Transverse colon (tissue), 4 donors: ENCODE data around the gene IDH1. TPM values are rescaled to one million over a fixed set of nuclear protein-coding genes. Genes with fewer than 3 reads are reported as not detected.
A peak's percentile ranks its signal among the peaks of the same experiment; 100 is the strongest.

Experiments used
- DNase-seq: peaks from one replicate; pipeline ENCODE4 v3.0.0-alpha.2; 2019
- H3K27ac ChIP-seq, 4 donors: fragments of 200-600 bp; sonication (generic); 2 replicates each; pipeline ENCODE4 v1.5.1; 2016 to 2018; ENCODE audit warnings: inconsistent platforms in 4 of 4
- H3K27me3 ChIP-seq: fragments of 200-600 bp; sonication (generic); 2 replicates; pipeline ENCODE4 v1.5.1; 2017; ENCODE audit warnings: inconsistent platforms
- H3K36me3 ChIP-seq, 4 donors: fragments of 200-600 bp; sonication (generic); 2 replicates each; pipeline ENCODE4 v1.5.1; 2017 to 2019; ENCODE audit warnings: inconsistent platforms in 4 of 4
- H3K4me1 ChIP-seq, 4 donors: fragments of 200-600 bp; sonication (generic); 2 replicates each; pipeline ENCODE4 v1.5.1; 2017 to 2020; ENCODE audit warnings: inconsistent platforms in 4 of 4
- H3K4me3 ChIP-seq, 4 donors: fragments of 200-600 bp; sonication (generic); 1 replicate in 1 of 4; 2 replicates in 3 of 4; pipeline versions ENCODE4 v1.5.1 to v1.6.1; 2017 to 2019; ENCODE audit warnings: inconsistent platforms in 4 of 4
- H3K9me3 ChIP-seq, 2 donors: fragments of 200-600 bp; sonication (generic); 2 replicates each; pipeline ENCODE4 v1.5.1; 2017 to 2019; ENCODE audit warnings: inconsistent platforms in 2 of 2
- CTCF ChIP-seq, 5 experiments: fragments of 200-600 bp in 3 of 5; fragments of 450-650 bp in 2 of 5; sonication (generic) in 3 of 5; IDR thresholded peaks; 1 replicate in 2 of 5; 2 replicates in 3 of 5; pipeline ENCODE4 v1.5.1; 2016 to 2017; ENCODE audit warnings: antibody characterized with exemption in 5 of 5, inconsistent platforms in 3 of 5, mild to moderate bottlenecking in 2 of 5, moderate library complexity in 1 of 5
- EP300 ChIP-seq: sonication (generic); formaldehyde crosslinking; IDR thresholded peaks from one replicate; pipeline ENCODE4 v1.6.1; 2017; ENCODE audit warnings: antibody characterized with exemption, low read depth
- POLR2A ChIP-seq: fragments of 450-650 bp; IDR thresholded peaks from one replicate; pipeline ENCODE4 v1.6.1; 2016; ENCODE audit warnings: antibody characterized with exemption, mild to moderate bottlenecking, moderate library complexity
- POLR2AphosphoS5 ChIP-seq, 3 donors: sonication (generic); formaldehyde crosslinking; IDR thresholded peaks; one replicate each; pipeline ENCODE4 v1.6.1; 2016; ENCODE audit warnings: antibody characterized with exemption in 3 of 3
- WGBS, 2 donors: methylation state at CpG; one replicate each; pipeline ENCODE4 v1.1.5; 2018; ENCODE audit warnings: low coverage in 1 of 2; 5-methylcytosine and 5-hydroxymethylcytosine counted together
- in situ Hi-C, 4 donors: fragments of 200-750 bp; cut with MboI; loops; one replicate each; pipeline versions ENCODE4 v1.15.0 to v1.15.1; 2017; ENCODE audit warnings: low sequenced_read_pairs in 3 of 4, low pct_ligation_motif_present in 1 of 4, low pct_unique_long_range_greater_than_20kb in 1 of 4
- intact Hi-C: fragments of 100-400 bp; cut with DNase I; formaldehyde crosslinking; loops from one replicate; pipeline ENCODE4 v1.15.1; 2023; ENCODE audit warnings: low total_unique reads
- total RNA-seq, 4 donors: library from RNA; depleted of rRNA; stranded (reverse); fragments of >200 nt; gene quantifications; one replicate each; pipeline ENCODE4 v1.1.0, GENCODE V29; 2016

Gene IDH1
- total RNA-seq, 4 donors from 2014 or later: 47.9 to 164 (median 136) TPM

GRCh38 chr2:208252716-208253492 lies 2.0 kb downstream of the IDH1 start:
- in situ Hi-C loops (loop anchor here in 1 of 4 donors (25.0 kb wide), 3 partner anchors 641 to 1491 kb away; partner anchors contain the start of genes CREB1, FASTKD2 and MDH1B), intact Hi-C loops (no loop called here)
- no peaks in the 10 kb centered on the region for H3K27me3 ChIP-seq
- TF ChIP-seq EP300: no peak
- TF ChIP-seq CTCF (IDR thresholded peaks at IDR 0.05): no peak
- TF ChIP-seq POLR2A: no peak
- no peak for TF ChIP-seq POLR2AphosphoS5 (IDR thresholded peaks at IDR 0.05)
- peaks cover 0 to 46% (median 25%) of the 10 kb centered on the region in 4 donors for H3K4me1 ChIP-seq
- H3K36me3 ChIP-seq: peaks cover 0 to 30% (median 14%) of the 10 kb centered on the region in 4 donors
- no peaks in the 10 kb centered on the region for H3K9me3 ChIP-seq
- no peak for DNase-seq
- 79 to 80% methylated on average over 3 of the region's 3 CpGs for WGBS, 2 donors
- no peak overlapping the region for H3K4me3 ChIP-seq
- peak overlapping the region; percentile 85 to 92 (median 90) for H3K27ac ChIP-seq

GRCh38 chr2:208251098-208251497 lies 3.8 kb downstream of the IDH1 start:
- H3K9me3 ChIP-seq: no peaks in the 10 kb centered on the region
- whole genome bisulfite sequencing, 2 donors: 93 to 100% methylated on average over 4 of the region's 4 CpGs
- no peak overlapping the region for H3K4me3 ChIP-seq
- peaks cover 0 to 31% (median 16%) of the 10 kb centered on the region in 4 donors for H3K4me1 ChIP-seq
- intact Hi-C loops: no loop called here
- in situ Hi-C loops: loop anchor here in 1 of 4 donors (25.0 kb wide), 3 partner anchors 639 to 1489 kb away; partner anchors contain the start of genes CREB1, FASTKD2 and MDH1B
- no peak for DNase-seq
- H3K36me3 ChIP-seq: peaks cover 0 to 40% (median 19%) of the 10 kb centered on the region in 4 donors
- no peak overlapping the region for H3K27ac ChIP-seq
- no peaks in the 10 kb centered on the region for H3K27me3 ChIP-seq
- TF ChIP-seq POLR2A: no peak
- TF ChIP-seq POLR2AphosphoS5 (IDR thresholded peaks at IDR 0.05): no peak
- TF ChIP-seq EP300: no peak
- TF ChIP-seq CTCF (IDR thresholded peaks at IDR 0.05): no peak

- intact Hi-C loops: no loop called here
- H3K36me3 ChIP-seq: peaks cover 0 to 40% (median 19%) of the 10 kb centered on the region in 4 donors
These were observed 4.5 kb downstream of the IDH1 start for GRCh38 chr2:208250388-208250787.

More at GRCh38 chr2:208250388-208250787, 4.5 kb downstream of the IDH1 start:
- TF ChIP-seq CTCF (IDR thresholded peaks at IDR 0.05): no peak
- no peak for TF ChIP-seq POLR2A
- TF ChIP-seq EP300: no peak
- no peak for TF ChIP-seq POLR2AphosphoS5 (IDR thresholded peaks at IDR 0.05)
- in situ Hi-C loops: loop anchor here in 1 of 4 donors (25.0 kb wide), 3 partner anchors 638 to 1488 kb away; partner anchors contain the start of genes CREB1, FASTKD2 and MDH1B
- H3K27ac ChIP-seq: no peak overlapping the region
- 76 to 84% methylated on average over 2 of the region's 2 CpGs for WGBS, 2 donors
- no peaks in the 10 kb centered on the region for H3K27me3 ChIP-seq
- H3K4me3 ChIP-seq: no peak overlapping the region
- DNase-seq: no peak
- H3K4me1 ChIP-seq: peaks cover 0 to 24% (median 14%) of the 10 kb centered on the region in 4 donors
- no peaks in the 10 kb centered on the region for H3K9me3 ChIP-seq
